HepG2 (cell line): ENCODE measurements around the gene SRC. TPM values are rescaled to one million over a fixed set of nuclear protein-coding genes. Genes with fewer than 3 reads are reported as not detected.
A peak's percentile ranks its signal among the peaks of the same experiment; 100 is the strongest.

ENCODE experiments used
- ATAD3A ChIP-seq: sonication (generic); formaldehyde crosslinking; IDR thresholded peaks from 2 replicates; pipeline ENCODE4 v1.4.0; 2020; ENCODE audit warnings: missing genetic modification reagents
- BCL3 ChIP-seq: sonication (generic); formaldehyde crosslinking; IDR thresholded peaks from 2 replicates; pipeline ENCODE4 v1.5.1; 2020; ENCODE audit warnings: mild to moderate bottlenecking, missing genetic modification reagents, moderate library complexity
- BRF2 ChIP-seq: sonication (generic); formaldehyde crosslinking; IDR thresholded peaks from 2 replicates; pipeline ENCODE4 v1.8.1; 2022; ENCODE audit warnings: mild to moderate bottlenecking, missing genetic modification reagents
- CHD2 ChIP-seq: IDR thresholded peaks from 2 replicates; pipeline ENCODE4 v1.6.1; 2011; ENCODE audit warnings: low read depth, low read length, improper control_type of control experiment
- FOXJ3 ChIP-seq: sonication (generic); formaldehyde crosslinking; IDR thresholded peaks from 2 replicates; pipeline ENCODE4 v1.4.0; 2020; ENCODE audit warnings: missing genetic modification reagents, mild to moderate bottlenecking, borderline replicate concordance
- FOXK1 ChIP-seq: sonication (generic); formaldehyde crosslinking; IDR thresholded peaks from 2 replicates; pipeline ENCODE4 v1.4.0; 2020; ENCODE audit warnings: low read depth, missing genetic modification reagents, borderline replicate concordance
- KDM5A ChIP-seq: fragments of 200-600 bp; sonication (generic); IDR thresholded peaks from 2 replicates; pipeline ENCODE4 v1.7.0; 2018; ENCODE audit warnings: antibody characterized with exemption, mild to moderate bottlenecking, low read length, borderline replicate concordance
- MATR3 ChIP-seq: sonication (generic); formaldehyde crosslinking; IDR thresholded peaks from 2 replicates; pipeline ENCODE4 v1.4.0; 2020; ENCODE audit warnings: missing genetic modification reagents
- MBD4 ChIP-seq: IDR thresholded peaks from 2 replicates; pipeline ENCODE4 v1.6.1; 2012; ENCODE audit warnings: low read length, inconsistent platforms, borderline replicate concordance
- NAIF1 ChIP-seq: sonication (generic); formaldehyde crosslinking; IDR thresholded peaks from 2 replicates; pipeline ENCODE4 v1.5.0; 2020; ENCODE audit warnings: mild to moderate bottlenecking, missing genetic modification reagents, borderline replicate concordance
- NFRKB ChIP-seq: fragments of 450-650 bp; IDR thresholded peaks from 2 replicates; pipeline ENCODE4 v1.6.1; 2017
- PBX2 ChIP-seq: IDR thresholded peaks from 2 replicates; pipeline ENCODE4 v1.6.1; 2016; ENCODE audit warnings: control low read depth
- PPARG ChIP-seq: conservative IDR thresholded peaks from 2 replicates; pipeline ENCODE4 v1.6.1; 2016; ENCODE audit warnings: missing biosample characterization, missing genetic modification reagents
- SMARCC2 ChIP-seq: fragments of 450-650 bp; IDR thresholded peaks from 2 replicates; pipeline ENCODE4 v1.6.1; 2017; ENCODE audit warnings: antibody characterized with exemption, mild to moderate bottlenecking
- SMYD3 ChIP-seq: sonication (generic); formaldehyde crosslinking; IDR thresholded peaks from 2 replicates; pipeline ENCODE4 v1.8.1; 2023; ENCODE audit warnings: mild to moderate bottlenecking, missing genetic modification reagents
- SP4 ChIP-seq: sonication (generic); formaldehyde crosslinking; IDR thresholded peaks from 2 replicates; pipeline ENCODE4 v1.8.1; 2023; ENCODE audit warnings: mild to moderate bottlenecking, missing genetic modification reagents
- ZBTB2 ChIP-seq: sonication (generic); formaldehyde crosslinking; IDR thresholded peaks from 2 replicates; pipeline ENCODE4 v1.8.0; 2022; ENCODE audit warnings: low read depth, missing genetic modification reagents
- ZBTB37 ChIP-seq: sonication (generic); formaldehyde crosslinking; IDR thresholded peaks from 2 replicates; pipeline ENCODE4 v1.4.0; 2020; ENCODE audit warnings: mild to moderate bottlenecking, missing genetic modification reagents
- ZNF10 ChIP-seq: sonication (generic); formaldehyde crosslinking; IDR thresholded peaks from 2 replicates; pipeline ENCODE4 v1.4.0; 2020; ENCODE audit warnings: mild to moderate bottlenecking, low read depth, missing genetic modification reagents, borderline replicate concordance
- ZNF260 ChIP-seq: sonication (generic); formaldehyde crosslinking; IDR thresholded peaks from 2 replicates; pipeline ENCODE4 v1.4.0; 2020; ENCODE audit warnings: missing genetic modification reagents, low read depth, mild to moderate bottlenecking, borderline replicate concordance
- ZNF292 ChIP-seq: sonication (generic); formaldehyde crosslinking; IDR thresholded peaks from 2 replicates; pipeline ENCODE4 v1.8.1; 2022; ENCODE audit warnings: mild to moderate bottlenecking, low read depth, missing genetic modification reagents, borderline replicate concordance
- ZNF547 ChIP-seq: sonication (generic); formaldehyde crosslinking; IDR thresholded peaks from 2 replicates; pipeline ENCODE4 v1.5.1; 2020; ENCODE audit warnings: mild to moderate bottlenecking, missing genetic modification reagents
- ZNF570 ChIP-seq: sonication (generic); formaldehyde crosslinking; IDR thresholded peaks from 2 replicates; pipeline ENCODE4 v1.4.0; 2020; ENCODE audit warnings: mild to moderate bottlenecking, missing genetic modification reagents, borderline replicate concordance
- ZNF775 ChIP-seq: sonication (generic); formaldehyde crosslinking; IDR thresholded peaks from 2 replicates; pipeline ENCODE4 v1.4.0; 2020; ENCODE audit warnings: missing genetic modification reagents, mild to moderate bottlenecking, moderate library complexity, borderline replicate concordance
- polyA plus RNA-seq, 8 experiments: library from polyadenylated mRNA; depleted of rRNA in 3 of 8; stranded (reverse) in 7 of 8; unstranded in 1 of 8; fragments of >200 nt; fragmentation: Illumina TruSeq in 4 of 8; extraction: Trizol in 4 of 8; gene quantifications; 2 replicates each; pipeline versions ENCODE4 v1.2.1 to v1.2.3, GENCODE V29; 2011 to 2016; ENCODE audit warnings: low read depth in 4 of 8, missing spikeins in 1 of 8, mixed read lengths in 1 of 8; ENCODE audit not compliant: insufficient read depth in 1 of 8
- total RNA-seq, 5 experiments: library from RNA; depleted of rRNA; stranded (reverse); fragments of >200 nt; fragmentation: Illumina TruSeq; extraction: Trizol; gene quantifications; 2 replicates each; pipeline ENCODE4 v1.2.3, GENCODE V29; 2016; ENCODE audit warnings: low read depth in 1 of 5

Gene SRC
- total and polyA plus RNA-seq, 2 of the 13 experiments (the other 11 are each of a cell fraction or from before 2014, with no cell fraction given), result 54.7 to 192 TPM

GRCh38 chr20:37344506-37345338 is 1.2 kb upstream of the SRC start (continued):
- TF ChIP-seq BCL3 (CRISPR knock-in tag) (peak; percentile 66; the same call in 1 of the 2 replicates), ZNF10 (CRISPR knock-in tag) (no peak), ZNF547 (CRISPR knock-in tag) (peak; percentile 46; the same call in 1 of the 2 replicates), PBX2 (CRISPR knock-in tag) (no peak; the same call in 1 of the 2 replicates), FOXK1 (peak; percentile 69; the same call in 1 of the 2 replicates), NFRKB (no peak), PPARG (CRISPR knock-in tag) (no peak), ZNF292 (CRISPR knock-in tag) (peak; percentile 93; the same call in 1 of the 2 replicates), ZNF570 (CRISPR knock-in tag) (no peak), ZNF775 (CRISPR knock-in tag) (no peak), NAIF1 (CRISPR knock-in tag) (peak; percentile 88; the same call in 1 of the 2 replicates), KDM5A (no peak), SP4 (CRISPR knock-in tag) (no peak), FOXJ3 (CRISPR knock-in tag) (no peak), SMYD3 (peak; percentile 80), ZNF260 (no peak), MBD4 (no peak), CHD2 (no peak), SMARCC2 (no peak), ZBTB2 (CRISPR knock-in tag) (no peak), MATR3 (CRISPR knock-in tag) (no peak), ATAD3A (CRISPR knock-in tag) (no peak), BRF2 (CRISPR knock-in tag) (0 out of 2 replicates have a peak, but pooled peaks have one; percentile 18), ZBTB37 (CRISPR knock-in tag) (peak; percentile 11; the same call in 1 of the 2 replicates)
